OCI-LY3 (cell line): ENCODE results near the gene MYO16.
"Not testable (repeated sequence)": the region's sequence is repeated elsewhere in the genome, so short reads cannot be mapped to it uniquely, and the experiment has no call there.

Experiments used
- H2AFZ ChIP-seq: fragments of 200-600, 300-600 bp; shearing (Covaris generic); 2 replicates; pipeline ENCODE4 v1.6.0; 2014; ENCODE audit warnings: antibody characterized with exemption, low read depth, low read length
- H3K27ac ChIP-seq: fragments of 200-600, 300-600 bp; sonication (generic); 2 replicates; pipeline ENCODE4 v1.5.1; 2014; ENCODE audit warnings: mild to moderate bottlenecking, low read length, moderate library complexity, mixed read lengths
- H3K27me3 ChIP-seq: fragments of 200-600, 300-600 bp; sonication (generic); 2 replicates; pipeline ENCODE4 v1.6.1; 2014; ENCODE audit warnings: low read depth, low read length, mixed read lengths
- H3K36me3 ChIP-seq: fragments of 200-600, 300-600 bp; sonication (generic); replicated peaks from 2 replicates; pipeline ENCODE3; 2014; ENCODE audit warnings: low read depth, low read length, mixed read lengths
- H3K4me1 ChIP-seq: fragments of 300-600, 200-600 bp; sonication (generic); 2 replicates; pipeline ENCODE4 v1.6.1; 2014; ENCODE audit warnings: low read length, mixed read lengths
- H3K4me2 ChIP-seq: fragments of 200-600, 300-600 bp; sonication (generic); 2 replicates; pipeline ENCODE4 v1.6.1; 2014; ENCODE audit warnings: low read length, mixed read lengths
- H3K4me3 ChIP-seq: fragments of 300-600, 200-600 bp; sonication (generic); 2 replicates; pipeline ENCODE4 v1.5.1; 2014; ENCODE audit warnings: antibody characterized with exemption, mild to moderate bottlenecking, low read length, moderate library complexity
- H3K79me2 ChIP-seq: fragments of 300-600, 200-600 bp; shearing (Covaris generic); 2 replicates; pipeline ENCODE4 v1.6.1; 2014; ENCODE audit warnings: mild to moderate bottlenecking, low read length, mixed read lengths
- H3K9ac ChIP-seq: fragments of 300-600, 200-600 bp; shearing (Covaris generic); 2 replicates; pipeline ENCODE4 v1.6.0; 2014; ENCODE audit warnings: mild to moderate bottlenecking, low read length, moderate library complexity
- H3K9me3 ChIP-seq: fragments of 200-600, 300-600 bp; shearing (Covaris generic); 2 replicates; pipeline ENCODE4 v1.6.1; 2014; ENCODE audit warnings: low read length, mixed read lengths; ENCODE audit not compliant: insufficient read depth
- H4K20me1 ChIP-seq: fragments of 200-600, 300-600 bp; sonication (generic); 2 replicates; pipeline ENCODE4 v1.6.1; 2016; ENCODE audit warnings: low read length, mixed read lengths; ENCODE audit not compliant: insufficient read depth
- CTCF ChIP-seq: fragments of 200-600, 300-600 bp; sonication (generic); IDR thresholded peaks from 2 replicates; pipeline ENCODE4 v1.5.1; 2014; ENCODE audit warnings: antibody characterized with exemption, low read length, low read depth
- EZH2phosphoT487 ChIP-seq: fragments of 200-600 bp; shearing (Covaris generic); IDR thresholded peaks from 2 replicates; pipeline ENCODE4 v1.6.1; 2018; ENCODE audit warnings: antibody characterized with exemption, mixed run types, low read depth

MYO16 gene

GRCh38 chr13:108777421-108778420 lies 148.3 kb downstream of the MYO16 start:
- Histone ChIP-seq H3K4me1 (no peaks in the 10 kb centered on the region), H2AFZ (no peak overlapping the region), H3K9ac (no peak overlapping the region), H4K20me1 (no peaks in the 10 kb centered on the region), H3K36me3 (no peaks in the 10 kb centered on the region), H3K4me2 (no peak overlapping the region), H3K9me3 (no peaks in the 10 kb centered on the region), H3K27me3 (no peaks in the 10 kb centered on the region), H3K79me2 (no peaks in the 10 kb centered on the region), H3K4me3 (no peak overlapping the region), H3K27ac (no peak overlapping the region)
- no peak for TF ChIP-seq EZH2phosphoT487
- TF ChIP-seq CTCF: no peak

DNA sequence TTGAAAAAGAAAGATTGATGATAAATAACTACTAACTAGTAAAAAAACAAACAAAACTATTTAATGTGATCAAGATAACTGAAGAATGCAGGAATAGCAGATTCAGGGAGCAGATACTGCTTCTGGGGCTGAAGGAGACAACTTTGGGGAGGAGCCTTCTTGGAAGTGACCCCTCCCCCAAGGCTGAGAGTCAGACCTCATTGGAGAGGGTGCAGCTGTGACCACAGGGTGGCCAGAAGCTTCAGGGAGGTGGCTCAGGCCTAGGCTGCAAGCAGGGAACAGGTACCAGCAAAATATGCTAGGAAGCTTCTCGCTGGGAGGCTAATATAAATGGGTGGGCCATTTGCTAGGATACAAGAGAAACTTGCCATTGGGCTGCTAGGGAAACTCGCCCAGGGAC lies 149.9 kb downstream of the MYO16 start:
- Histone ChIP-seq H3K9me3 (0 out of 2 replicates have a peak, but pooled peaks cover 4% of the 10 kb centered on the region), H3K4me2 (no peak overlapping the region), H3K9ac (no peak overlapping the region), H3K36me3 (no peaks in the 10 kb centered on the region), H3K79me2 (no peaks in the 10 kb centered on the region), H3K4me1 (no peaks in the 10 kb centered on the region), H4K20me1 (no peaks in the 10 kb centered on the region), H3K27me3 (no peaks in the 10 kb centered on the region), H3K27ac (no peak overlapping the region), H2AFZ (no peak overlapping the region), H3K4me3 (no peak overlapping the region)
- no peak for TF ChIP-seq CTCF
- TF ChIP-seq EZH2phosphoT487: no peak

- Histone ChIP-seq H3K4me1 (no peaks in the 10 kb centered on the region), H3K4me2 (no peak overlapping the region), H3K79me2 (no peaks in the 10 kb centered on the region), H3K9me3 (0 out of 2 replicates have a peak, but pooled peaks cover 4% of the 10 kb centered on the region), H4K20me1 (no peaks in the 10 kb centered on the region), H3K9ac (no peak overlapping the region), H3K36me3 (no peaks in the 10 kb centered on the region), H3K27me3 (no peaks in the 10 kb centered on the region), H3K4me3 (no peak overlapping the region), H2AFZ (no peak overlapping the region), H3K27ac (no peak overlapping the region)
- TF ChIP-seq CTCF (no peak), EZH2phosphoT487 (no peak)
Measured at GRCh38 chr13:108780706-108781105, 151.3 kb downstream of the MYO16 start.

DNA sequence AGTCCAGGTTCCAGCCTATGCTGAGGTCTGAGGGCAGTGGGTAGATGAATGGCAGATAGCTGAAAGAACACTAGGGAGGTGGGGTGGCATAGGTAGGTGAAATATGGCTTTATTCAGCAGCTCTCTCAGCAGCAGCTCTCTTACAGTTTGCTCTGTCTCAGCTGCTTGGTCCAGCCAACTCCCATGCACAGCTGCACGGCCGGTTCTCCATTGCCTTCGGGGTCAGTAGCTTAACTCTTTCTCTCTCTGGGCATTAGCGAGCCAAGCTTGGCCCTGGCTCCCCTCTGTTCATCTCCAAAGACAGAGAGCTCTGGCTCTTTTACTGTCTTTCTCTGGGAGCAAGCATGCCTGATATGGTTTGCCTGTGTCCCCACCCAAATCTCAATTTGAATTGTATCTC lies 151.9 kb downstream of the MYO16 start:
- Histone ChIP-seq H3K9me3 (0 out of 2 replicates have a peak, but pooled peaks cover 4% of the 10 kb centered on the region), H3K4me2 (no peak overlapping the region), H3K9ac (no peak overlapping the region), H3K4me3 (no peak overlapping the region), H2AFZ (no peak overlapping the region), H3K27ac (no peak overlapping the region), H3K4me1 (no peaks in the 10 kb centered on the region), H3K27me3 (no peaks in the 10 kb centered on the region), H3K36me3 (no peaks in the 10 kb centered on the region), H3K79me2 (no peaks in the 10 kb centered on the region), H4K20me1 (no peaks in the 10 kb centered on the region)
- TF ChIP-seq CTCF (no peak), EZH2phosphoT487 (no peak)

DNA sequence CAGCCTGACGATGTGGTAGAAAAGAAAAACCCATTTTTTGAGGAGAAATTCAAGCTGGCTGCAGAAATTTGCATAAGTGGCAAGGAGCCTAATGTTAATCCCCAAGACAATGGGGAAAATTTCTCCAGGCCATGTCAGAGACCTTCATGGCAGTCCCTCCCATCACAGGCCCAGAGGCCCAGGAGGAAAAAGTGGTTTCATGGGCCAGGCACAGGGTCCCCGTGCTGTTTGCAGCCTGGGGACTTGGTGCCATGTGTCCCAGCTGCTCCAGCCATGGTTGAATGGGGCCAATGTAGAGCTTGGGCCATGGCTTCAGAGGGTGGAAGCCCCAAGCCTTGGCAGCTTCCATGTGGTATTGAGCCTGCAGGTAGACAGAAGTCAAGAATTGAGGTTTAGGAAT lies 153.1 kb downstream of the MYO16 start:
- not testable (repeated sequence) for H2AFZ ChIP-seq, H3K9ac ChIP-seq, H3K27ac ChIP-seq, H3K9me3 ChIP-seq, H3K36me3 ChIP-seq, H3K27me3 ChIP-seq, H4K20me1 ChIP-seq, H3K4me3 ChIP-seq, H3K4me2 ChIP-seq, H3K4me1 ChIP-seq, H3K79me2 ChIP-seq
